NCI-H146 (cell line): ENCODE results near the gene CPZ.
"Not testable (repeated sequence)": the region's sequence is repeated elsewhere in the genome, so short reads cannot be mapped to it uniquely, and the experiment has no call there.

Experiments
- DNase-seq: peaks from one replicate; lab custom pipeline; 2025; lab: John Stamatoyannopoulos, UW

The CPZ gene

DNA sequence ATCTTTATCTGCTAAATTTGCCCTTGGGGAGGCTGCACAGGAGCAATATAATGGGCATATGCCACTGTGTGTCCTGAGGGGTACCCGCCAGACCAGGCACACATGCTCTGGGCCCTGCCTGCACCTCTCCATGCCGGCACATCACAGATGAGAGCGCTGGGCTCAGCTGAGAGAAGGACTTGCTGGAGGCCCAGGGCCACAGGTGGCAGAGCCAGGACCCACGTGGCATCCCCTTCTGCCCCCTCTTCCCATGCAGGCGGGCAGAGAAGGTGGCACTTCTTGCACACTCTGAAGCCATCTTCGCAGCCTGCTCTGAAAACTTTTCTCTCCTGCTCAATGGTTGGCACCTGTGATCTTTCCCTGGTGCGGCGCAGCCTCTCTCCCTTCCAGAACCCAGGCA is 20.1 kb downstream of the CPZ start:
- DNase-seq, result no peak

DNA sequence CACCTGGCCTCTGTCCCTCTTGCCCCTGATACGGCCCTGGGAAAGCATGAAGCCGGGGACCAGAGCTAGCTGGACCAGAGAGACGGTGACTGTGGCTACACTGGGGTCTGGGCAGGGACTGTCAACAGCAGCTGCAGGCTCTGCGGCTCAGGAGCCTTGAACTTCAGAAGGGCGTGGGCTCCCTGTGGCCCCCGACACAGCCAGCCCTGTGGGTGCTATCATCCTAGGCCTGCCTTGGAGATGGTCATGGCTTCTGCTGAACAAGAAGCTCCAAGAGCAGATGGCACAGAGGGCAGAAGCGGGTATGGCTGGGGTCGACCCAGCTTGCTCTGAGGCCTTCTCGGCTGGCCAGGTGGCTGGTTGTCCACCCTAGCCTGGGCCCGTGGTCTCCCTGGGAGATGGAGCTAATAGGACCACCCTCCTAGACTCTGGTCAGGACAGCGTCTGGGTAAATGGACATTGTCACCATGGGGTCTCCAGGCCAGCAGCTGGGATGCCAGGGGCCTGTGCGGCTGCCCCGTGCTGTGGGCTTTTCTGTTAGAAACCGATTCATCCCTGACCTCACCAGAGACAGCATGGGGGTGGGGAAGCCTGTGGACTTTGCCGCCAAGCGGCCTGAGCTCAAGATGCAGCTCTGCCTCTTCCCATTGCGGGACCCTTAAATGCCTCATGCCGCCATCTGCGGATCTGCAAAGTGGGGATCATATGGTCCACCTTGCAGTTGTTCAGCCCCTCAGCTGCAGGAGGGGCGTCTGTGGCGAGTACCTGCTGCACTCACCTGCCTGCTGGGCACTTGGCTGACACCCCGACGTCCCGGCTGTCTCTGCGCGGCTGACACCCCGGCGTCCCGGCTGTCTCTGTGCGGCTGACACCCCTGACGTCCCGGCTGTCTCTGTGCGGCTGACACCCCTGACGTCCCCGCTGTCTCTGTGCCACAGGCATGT is 21.1 kb downstream of the CPZ start:
- no peak for DNase-seq

DNA sequence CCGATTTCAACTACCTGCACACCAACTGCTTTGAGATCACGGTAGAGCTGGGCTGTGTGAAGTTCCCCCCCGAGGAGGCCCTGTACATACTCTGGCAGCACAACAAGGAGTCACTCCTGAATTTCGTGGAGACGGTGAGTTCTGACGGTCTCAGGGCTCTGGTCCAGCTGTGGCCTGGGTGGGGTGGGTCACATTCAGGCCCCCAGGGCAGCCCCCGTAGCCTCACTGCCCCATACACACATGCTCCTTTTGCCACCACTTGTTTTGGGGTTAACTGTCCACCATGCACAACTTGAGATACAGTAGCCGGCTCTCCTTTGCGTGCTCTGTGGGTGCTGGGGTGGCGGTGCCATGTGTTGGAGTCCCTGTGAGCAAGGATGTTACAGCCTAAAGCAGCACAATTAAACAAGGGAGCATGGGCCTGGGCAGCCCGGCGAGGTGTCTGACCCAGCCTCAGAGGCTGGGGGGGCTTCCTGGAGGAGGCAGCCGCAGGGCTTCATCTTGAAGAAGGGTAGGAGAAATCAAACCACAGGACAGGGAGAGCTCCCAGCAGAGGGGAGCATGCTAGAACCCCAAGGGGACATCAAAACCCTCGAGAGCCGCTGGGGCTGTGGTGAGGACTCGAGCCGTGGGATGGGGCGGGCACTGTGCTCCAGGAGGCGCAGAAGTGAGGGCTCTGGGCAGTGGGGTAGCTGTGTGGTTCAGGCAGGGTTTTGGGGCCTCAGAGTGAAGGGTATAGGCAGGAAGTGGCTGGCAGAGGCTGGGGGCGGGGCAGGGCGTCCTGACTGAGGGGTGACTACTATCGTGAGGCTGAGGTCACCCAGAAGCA is 22.0 kb downstream of the CPZ start:
- DNase-seq, result no peak

DNA sequence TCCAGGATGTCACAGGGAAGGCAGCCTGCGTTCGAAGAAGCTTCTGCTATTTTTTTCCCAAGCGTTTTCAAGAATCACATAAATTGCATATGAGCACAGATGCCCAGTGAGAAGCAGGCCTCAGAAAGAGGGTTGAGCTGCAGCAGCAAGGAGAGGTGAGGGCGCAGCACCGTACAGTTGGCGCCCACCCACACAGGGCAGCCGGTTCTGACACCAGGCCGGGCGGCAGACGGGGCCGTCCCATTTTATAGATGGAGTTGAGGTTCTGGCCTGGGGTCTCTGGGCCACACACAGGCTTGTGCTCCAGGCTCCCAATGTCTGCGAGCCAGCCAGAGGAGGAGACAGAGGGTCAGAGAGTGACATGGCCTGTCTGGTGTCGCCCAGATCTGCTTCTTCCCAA is 22.8 kb downstream of the CPZ start:
- DNase-seq, result no peak

DNA sequence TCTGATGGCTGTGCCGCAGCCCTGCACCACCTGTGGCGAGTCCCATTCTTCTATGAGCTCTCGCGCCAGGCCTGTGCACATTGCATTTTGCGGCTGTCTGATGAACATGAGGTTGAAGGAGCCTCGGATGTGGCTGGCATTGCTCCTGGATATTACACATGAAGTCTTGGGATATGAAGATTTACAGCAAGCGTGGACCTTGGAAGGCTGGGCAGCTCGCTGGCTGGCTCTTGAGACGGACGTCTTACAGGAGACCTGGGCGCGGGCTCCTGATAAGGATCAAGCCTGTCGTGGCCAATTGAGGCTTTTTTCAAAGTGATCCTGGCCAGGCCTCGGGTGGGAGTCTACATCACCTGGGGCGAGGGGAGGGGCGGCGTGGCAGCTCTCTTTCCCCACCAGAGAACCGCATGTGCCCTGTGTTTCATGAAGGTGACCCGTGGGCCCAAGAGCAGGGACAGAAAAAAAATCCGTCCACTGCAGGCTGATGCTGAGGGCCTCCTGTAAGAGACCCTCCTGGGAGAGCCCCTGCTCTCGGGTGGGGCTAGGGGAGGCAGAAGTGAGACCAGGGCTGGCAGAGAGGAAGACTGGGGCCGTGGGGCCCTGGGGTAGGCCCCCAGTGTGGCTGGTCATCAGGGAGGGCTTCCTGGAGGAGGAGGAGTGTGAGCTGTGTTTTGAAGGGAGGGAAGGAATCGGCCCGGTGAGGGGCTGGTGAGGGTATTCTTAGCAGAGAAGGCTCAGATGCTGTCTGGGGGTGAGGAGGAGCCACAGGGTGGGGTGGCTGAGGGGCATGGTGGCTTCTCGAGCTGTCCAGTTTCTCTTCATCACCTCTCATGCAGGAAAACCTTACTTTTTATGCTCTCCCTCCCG is 23.6 kb downstream of the CPZ start:
- DNase-seq, result no peak

DNA sequence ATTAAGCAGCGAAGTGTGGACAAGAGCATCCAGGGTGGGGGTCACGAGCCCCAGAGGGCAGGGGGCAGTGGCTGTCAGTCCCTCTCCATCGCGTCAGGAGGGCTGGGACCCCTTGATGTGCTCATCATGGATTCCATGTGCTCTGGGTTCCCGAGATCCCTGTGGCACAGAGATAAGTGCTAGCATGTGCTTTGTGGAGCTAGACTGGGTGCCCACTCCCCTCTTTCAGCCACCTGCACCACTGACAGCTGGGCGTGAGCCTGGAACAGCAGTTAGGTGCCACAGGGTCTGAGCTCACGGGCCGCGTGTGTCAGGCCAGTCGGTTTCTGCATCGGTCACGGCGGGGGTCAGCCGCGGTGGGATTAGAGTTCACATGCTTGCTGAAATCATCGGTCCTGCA is 24.3 kb downstream of the CPZ start:
- DNase-seq, result no peak

DNA sequence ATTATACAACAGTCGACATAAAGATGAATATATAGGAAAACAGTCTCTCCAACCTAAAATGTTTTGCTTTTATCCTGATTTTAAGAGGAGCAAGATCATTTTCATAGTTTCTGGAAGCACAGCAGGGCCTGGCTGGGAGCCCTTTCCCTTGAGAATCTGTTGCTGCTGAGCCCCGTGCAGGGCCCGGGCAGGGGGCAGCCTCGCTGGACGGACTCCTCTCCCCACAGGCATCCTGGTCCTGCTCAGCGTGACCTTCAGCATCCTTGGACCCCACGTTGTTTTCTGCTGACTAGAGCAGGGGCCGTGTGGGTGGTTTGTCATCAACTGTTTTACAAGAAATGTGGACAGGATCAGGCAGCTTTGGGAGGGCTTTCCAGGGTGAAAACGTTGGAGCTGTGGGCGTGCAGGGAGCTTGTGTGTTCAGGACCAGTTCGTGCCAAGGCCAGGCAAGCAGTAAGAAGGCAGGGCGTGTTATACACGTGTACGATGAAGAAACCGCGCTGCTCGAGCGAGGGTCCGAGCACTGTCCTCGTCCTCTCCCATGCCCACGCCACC is 25.0 kb downstream of the CPZ start:
- DNase-seq, result no peak

DNA sequence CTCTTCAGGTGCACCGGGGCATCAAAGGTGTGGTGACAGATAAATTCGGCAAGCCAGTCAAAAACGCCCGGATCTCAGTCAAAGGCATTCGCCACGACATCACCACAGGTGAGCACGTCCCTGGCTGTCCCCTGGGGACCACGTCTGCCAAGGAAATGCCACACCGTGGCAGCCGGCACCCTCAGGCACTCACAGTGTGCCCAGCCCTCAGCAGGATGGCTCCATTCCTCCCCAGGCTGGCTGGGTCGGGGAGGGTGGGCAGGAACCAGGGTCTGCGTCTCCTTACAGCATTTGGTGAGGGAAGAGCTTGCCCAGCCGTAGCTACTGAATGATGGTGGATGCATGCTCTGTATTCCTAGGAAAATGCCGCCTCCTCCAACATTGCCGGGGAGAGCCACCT is 25.9 kb downstream of the CPZ start:
- DNase-seq, result no peak

DNA sequence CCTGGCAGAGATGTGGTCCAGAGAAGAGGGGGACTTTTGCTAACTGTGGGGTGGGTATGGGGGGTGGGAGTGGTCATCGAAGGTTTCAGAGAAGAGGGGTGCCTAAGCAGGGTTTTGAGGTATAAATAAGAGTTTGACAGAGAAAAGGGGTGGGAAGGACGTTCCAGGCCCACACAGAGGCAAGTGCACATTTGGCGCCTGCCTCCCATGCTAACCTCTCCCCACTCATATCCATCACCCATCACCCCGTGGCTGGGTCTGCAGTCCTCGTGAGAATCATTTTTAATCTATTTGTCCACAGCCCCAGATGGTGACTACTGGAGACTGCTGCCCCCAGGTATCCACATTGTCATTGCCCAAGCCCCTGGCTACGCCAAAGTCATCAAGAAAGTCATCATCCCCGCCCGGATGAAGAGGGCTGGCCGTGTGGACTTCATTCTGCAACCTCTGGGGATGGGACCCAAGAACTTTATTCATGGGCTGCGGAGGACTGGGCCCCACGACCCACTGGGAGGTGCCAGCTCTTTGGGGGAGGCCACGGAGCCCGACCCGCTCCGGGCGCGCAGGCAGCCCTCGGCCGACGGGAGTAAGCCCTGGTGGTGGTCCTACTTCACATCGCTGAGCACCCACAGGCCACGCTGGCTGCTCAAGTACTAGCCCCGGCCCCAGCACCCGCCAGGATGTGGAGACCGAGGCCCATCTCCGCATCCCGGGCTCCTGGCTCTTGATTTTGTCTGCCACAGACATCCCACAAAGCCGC is 26.6 kb downstream of the CPZ start:
- no peak for DNase-seq

DNA sequence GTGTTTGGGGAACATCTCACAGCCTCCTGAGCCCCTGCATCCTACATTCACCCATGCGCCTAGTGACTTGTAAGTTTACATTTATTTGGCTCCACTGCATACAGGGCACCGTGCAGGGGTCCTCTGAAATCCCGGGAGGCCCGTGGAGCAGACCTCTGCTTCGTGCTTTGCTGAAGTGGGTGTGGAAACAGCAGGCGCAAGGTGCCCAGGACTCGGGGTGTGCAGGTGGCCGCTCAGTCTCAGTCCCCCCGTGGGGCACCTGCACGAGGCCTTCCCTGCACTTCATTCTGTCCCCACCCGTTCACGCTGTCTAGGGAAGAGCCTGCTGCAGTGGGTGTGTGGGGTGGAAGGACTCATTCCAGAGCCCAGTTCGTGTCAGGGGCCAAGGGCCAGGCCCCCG is 28.6 kb downstream of the CPZ start:
- not testable (repeated sequence) for DNase-seq

DNA sequence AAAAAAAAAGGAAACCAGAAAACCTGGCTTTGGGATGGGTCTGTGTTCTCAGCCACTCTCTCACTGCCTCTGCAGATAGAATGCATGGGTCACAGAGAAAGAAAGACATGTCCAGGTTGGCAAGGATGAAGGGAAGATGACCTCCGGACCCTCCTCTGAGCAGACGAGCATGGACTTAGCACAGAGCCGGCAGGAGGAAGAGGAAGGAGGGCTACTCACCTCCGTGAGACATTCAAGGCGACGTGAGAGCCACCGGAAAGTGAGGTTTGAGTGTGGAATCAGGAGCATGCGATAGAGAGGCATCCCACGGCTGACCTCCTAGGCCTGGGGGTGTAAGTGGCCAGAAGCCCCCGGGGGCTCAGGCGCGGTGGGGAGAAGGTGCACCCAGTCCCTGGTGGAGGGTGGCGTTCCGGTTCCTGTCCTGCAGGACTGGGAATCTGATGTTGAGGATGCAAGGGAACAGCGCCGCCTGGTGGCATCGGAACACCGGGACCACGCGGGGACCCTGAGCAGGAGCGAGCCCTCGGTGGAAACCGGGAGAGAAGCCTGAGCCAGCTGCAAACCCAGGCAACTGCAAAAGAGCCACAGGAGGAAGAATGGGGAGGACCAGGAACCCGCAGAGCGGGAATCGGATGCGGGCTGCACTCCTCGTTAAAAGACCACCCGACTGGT is 32.2 kb downstream of the CPZ start:
- not testable (repeated sequence) for DNase-seq

DNA sequence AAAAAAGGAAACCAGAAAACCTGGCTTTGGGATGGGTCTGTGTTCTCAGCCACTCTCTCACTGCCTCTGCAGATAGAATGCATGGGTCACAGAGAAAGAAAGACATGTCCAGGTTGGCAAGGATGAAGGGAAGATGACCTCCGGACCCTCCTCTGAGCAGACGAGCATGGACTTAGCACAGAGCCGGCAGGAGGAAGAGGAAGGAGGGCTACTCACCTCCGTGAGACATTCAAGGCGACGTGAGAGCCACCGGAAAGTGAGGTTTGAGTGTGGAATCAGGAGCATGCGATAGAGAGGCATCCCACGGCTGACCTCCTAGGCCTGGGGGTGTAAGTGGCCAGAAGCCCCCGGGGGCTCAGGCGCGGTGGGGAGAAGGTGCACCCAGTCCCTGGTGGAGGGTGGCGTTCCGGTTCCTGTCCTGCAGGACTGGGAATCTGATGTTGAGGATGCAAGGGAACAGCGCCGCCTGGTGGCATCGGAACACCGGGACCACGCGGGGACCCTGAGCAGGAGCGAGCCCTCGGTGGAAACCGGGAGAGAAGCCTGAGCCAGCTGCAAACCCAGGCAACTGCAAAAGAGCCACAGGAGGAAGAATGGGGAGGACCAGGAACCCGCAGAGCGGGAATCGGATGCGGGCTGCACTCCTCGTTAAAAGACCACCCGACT is 37.8 kb downstream of the CPZ start:
- DNase-seq, result not testable (repeated sequence)

DNA sequence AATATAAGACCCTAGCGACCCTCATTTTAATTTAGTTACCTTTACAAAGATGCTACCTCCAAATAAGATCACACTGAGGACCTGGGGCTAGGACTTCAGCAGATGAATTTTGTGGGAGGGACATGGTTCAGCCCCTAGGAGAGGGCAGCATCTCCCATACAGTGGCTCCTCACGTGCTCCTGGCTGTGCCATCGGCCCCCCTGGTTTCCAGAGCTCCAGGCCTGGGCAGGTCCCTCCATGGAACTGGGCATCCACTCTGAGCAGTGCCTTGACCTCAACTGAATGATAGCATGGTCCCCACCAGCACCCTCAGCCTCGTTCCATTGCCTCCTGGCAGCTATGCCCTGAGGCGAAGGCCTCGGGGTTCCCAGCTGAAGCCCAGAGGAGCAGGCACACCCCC is 39.3 kb downstream of the CPZ start:
- not testable (repeated sequence) for DNase-seq

DNA sequence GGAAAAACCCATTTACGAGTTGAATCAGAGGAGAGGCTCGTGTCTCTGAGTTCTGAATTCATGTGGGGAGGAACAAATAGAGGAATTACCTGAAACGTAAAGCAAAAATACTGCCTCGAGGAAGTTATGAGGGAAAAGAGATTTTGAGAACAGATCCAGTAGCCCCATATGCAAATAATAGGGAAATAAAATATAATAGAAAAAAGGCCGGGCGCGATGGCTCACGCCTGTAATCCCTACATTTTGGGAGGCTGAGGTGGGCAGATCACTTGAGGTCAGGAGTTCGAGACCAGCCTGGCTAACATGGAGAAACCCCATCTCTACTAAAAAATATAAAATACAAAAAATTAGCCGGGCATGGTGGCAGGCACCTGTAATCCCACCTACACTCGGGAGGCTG is 42.2 kb downstream of the CPZ start:
- DNase-seq, result not testable (repeated sequence)

DNA sequence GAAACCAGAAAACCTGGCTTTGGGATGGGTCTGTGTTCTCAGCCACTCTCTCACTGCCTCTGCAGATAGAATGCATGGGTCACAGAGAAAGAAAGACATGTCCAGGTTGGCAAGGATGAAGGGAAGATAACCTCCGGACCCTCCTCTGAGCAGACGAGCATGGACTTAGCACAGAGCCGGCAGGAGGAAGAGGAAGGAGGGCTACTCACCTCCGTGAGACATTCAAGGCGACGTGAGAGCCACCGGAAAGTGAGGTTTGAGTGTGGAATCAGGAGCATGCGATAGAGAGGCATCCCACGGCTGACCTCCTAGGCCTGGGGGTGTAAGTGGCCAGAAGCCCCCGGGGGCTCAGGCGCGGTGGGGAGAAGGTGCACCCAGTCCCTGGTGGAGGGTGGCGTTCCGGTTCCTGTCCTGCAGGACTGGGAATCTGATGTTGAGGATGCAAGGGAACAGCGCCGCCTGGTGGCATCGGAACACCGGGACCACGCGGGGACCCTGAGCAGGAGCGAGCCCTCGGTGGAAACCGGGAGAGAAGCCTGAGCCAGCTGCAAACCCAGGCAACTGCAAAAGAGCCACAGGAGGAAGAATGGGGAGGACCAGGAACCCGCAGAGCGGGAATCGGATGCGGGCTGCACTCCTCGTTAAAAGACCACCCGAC is 43.5 kb downstream of the CPZ start:
- DNase-seq, result not testable (repeated sequence)

DNA sequence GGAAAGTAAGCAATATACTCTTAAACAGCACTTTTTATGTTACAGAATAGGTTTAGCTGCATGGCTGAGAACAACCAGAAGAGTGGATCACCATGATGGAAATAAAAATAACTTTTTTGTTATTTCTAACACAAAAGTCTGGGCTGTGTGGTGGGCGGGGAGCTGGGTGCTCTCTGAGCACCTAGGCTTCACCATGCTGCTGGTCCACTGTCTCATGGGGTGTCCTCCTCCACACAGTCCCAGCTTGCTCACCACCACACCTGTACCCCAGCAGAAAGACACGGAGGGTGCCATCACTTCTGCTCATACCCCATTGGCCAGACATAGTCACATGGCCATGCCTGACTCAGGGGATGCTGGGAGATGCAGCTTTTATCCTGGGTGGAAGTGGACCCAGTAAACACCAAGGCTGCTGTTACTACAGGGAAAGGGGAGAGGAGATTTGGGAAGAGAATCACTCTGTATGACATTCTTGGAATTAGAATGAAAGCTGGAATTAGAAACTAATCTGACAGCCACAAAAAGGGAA is 45.0 kb downstream of the CPZ start:
- no peak for DNase-seq

DNA sequence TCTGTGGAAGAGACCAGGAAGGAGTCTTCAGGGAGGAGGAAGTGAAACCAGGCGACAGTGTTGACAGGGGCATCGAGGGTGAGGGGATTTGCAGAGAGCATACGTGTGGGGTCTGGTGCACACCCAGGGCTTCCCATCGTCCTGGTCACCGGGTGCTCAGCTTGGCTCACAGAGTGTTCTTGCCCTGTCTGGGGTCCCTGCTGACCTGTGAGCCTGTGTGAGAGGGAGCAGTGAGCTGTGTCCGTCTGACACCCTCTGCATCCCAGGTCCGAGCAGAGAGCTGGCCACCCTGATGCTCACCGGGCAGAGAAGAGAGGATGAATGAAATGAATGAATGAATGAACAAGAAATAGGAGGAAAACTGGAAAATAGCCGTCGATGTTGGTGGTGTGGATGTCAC is 46.5 kb downstream of the CPZ start:
- DNase-seq, result no peak

DNA sequence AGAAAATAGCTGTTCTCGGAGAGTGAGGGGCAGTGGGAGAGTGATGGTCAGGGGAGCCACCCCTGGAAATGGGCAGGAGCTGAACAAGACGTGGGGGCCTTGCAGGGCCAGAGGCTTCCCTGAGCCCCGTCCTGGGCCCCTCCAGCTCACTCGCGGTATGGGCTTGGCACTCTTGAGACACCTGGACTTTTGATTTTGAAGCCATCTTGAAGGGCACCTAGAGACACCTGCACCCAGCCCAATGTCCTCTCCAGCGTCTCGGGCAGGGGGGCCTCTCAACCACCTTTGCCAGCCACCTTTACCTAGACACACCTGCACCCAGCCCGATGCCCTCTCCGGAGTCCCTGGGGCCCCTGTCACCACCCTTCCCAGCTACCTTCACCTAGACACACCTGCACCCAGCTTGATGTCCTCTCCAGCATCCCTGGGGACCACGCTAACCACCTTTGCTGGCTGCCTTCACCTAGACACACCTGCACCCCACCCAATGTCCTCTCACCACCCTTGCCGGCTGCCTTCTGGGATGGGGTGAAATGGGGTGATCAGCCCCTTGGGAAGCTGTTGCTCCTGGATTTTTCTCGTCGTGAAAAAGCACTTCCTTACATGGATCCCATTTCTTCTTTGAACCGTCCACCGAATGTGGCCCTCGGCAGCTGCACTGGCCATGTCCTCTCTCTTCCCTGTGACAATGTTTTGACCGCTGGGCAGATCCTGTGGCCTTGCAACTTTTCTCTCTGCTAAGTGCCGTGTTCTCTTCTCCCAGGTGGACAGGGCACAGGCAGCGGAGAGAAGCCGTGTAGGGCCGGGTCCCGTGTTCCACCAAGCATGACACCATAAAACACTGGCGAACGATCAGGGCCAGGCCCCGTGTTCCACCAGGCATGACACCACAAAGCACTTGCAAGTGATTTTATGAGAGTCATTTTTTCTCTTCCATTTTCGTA is 47.5 kb downstream of the CPZ start:
- DNase-seq, result no peak
